Islet of Langerhans (tissue), 1 donor: ENCODE measurements around the gene DDX19B.
"Not testable (repeated sequence)": the region's sequence is repeated elsewhere in the genome, so short reads cannot be mapped to it uniquely, and the experiment has no call there.

Experiments
- FAIRE-seq: peaks from one replicate; lab custom pipeline; 2011; peaks lifted over from hg19 to GRCh38; lab: Jason Lieb, UNC

The DDX19B gene

GRCh38 chr16:70298988-70299938 is at the start of gene DDX19B:
Gene DDX19B, plus strand, starts transcription at chr16:70299186. Its CDS starts 112 bp downstream, at chr16:70299298.
- peak; percentile 51 for FAIRE-seq

GRCh38 chr16:70249697-70250096 is 49.3 kb upstream of the DDX19B start:
- not testable (repeated sequence) for FAIRE-seq

- FAIRE-seq: no peak
Observed at GRCh38 chr16:70250748-70251628, 48.0 kb upstream of the DDX19B start.

GRCh38 chr16:70251629-70252354 is 47.2 kb upstream of the DDX19B start, which contains the start of gene EXOSC6:
Gene EXOSC6, minus strand, starts transcription at chr16:70251940. Its CDS starts 40 bp downstream, at chr16:70251900.
- no peak for FAIRE-seq

- FAIRE-seq: no peak
Observed at GRCh38 chr16:70252355-70252988, 46.5 kb upstream of the DDX19B start.

GRCh38 chr16:70253291-70254106 is 45.5 kb upstream of the DDX19B start:
- FAIRE-seq: no peak

- FAIRE-seq: no peak
Observed at GRCh38 chr16:70254180-70254964, 44.6 kb upstream of the DDX19B start.

- FAIRE-seq: no peak
Observed at GRCh38 chr16:70254965-70255286, 44.1 kb upstream of the DDX19B start.

GRCh38 chr16:70255574-70255973 is 43.4 kb upstream of the DDX19B start:
- FAIRE-seq: no peak

- FAIRE-seq: no peak
Observed at GRCh38 chr16:70257391-70257790, 41.6 kb upstream of the DDX19B start.

- FAIRE-seq: no peak
Observed at GRCh38 chr16:70258065-70258464, 40.9 kb upstream of the DDX19B start.

GRCh38 chr16:70258946-70259345 is 40.0 kb upstream of the DDX19B start:
- no peak for FAIRE-seq

- not testable (repeated sequence) for FAIRE-seq
Observed at GRCh38 chr16:70259903-70260302, 39.1 kb upstream of the DDX19B start.

- FAIRE-seq: no peak
Observed at GRCh38 chr16:70267516-70267915, 31.5 kb upstream of the DDX19B start.

- not testable (repeated sequence) for FAIRE-seq
Observed at GRCh38 chr16:70267922-70268321, 31.1 kb upstream of the DDX19B start.

- FAIRE-seq: no peak
Observed at GRCh38 chr16:70269471-70269870, 29.5 kb upstream of the DDX19B start.

GRCh38 chr16:70270176-70270575 is 28.8 kb upstream of the DDX19B start:
- FAIRE-seq: no peak

- FAIRE-seq: no peak
Observed at GRCh38 chr16:70271696-70272095, 27.3 kb upstream of the DDX19B start.

- FAIRE-seq: no peak
Observed at GRCh38 chr16:70276392-70276791, 22.6 kb upstream of the DDX19B start.
